Measurements from ENCODE around the gene SEC63. TPM values are rescaled to one million over a fixed set of nuclear protein-coding genes. Genes with fewer than 3 reads are reported as not detected.
"Not testable (repeated sequence)": the region's sequence is repeated elsewhere in the genome, so short reads cannot be mapped to it uniquely, and the experiment has no call there.

SEC63 gene
- total RNA-seq, 1 donor from 2014 or later = 25.3 TPM

GRCh38 chr6:107862383-107862782, 95.6 kb downstream of the SEC63 start:
- Histone ChIP-seq H3K9me3 (no peaks in the 10 kb centered on the region), H3K4me1 (no peaks in the 10 kb centered on the region), H3K27me3 (no peaks in the 10 kb centered on the region), H3K27ac (no peak overlapping the region), H3K36me3 (no peaks in the 10 kb centered on the region), H3K4me3 (no peak overlapping the region)
- intact Hi-C loops (cut with DNase I) = no loop called here
- TF ChIP-seq CTCF (IDR thresholded peaks at IDR 0.05) (no peak), POLR2AphosphoS5 (IDR thresholded peaks at IDR 0.05; ENCODE audit: insufficient read depth in 1 of 2, low read depth in 1 of 2) (no peak), POLR2A (IDR thresholded peaks at IDR 0.05) (no peak)
- no peak for DNase-seq (ENCODE audit: extremely low spot score in 2 of 2)

DNA sequence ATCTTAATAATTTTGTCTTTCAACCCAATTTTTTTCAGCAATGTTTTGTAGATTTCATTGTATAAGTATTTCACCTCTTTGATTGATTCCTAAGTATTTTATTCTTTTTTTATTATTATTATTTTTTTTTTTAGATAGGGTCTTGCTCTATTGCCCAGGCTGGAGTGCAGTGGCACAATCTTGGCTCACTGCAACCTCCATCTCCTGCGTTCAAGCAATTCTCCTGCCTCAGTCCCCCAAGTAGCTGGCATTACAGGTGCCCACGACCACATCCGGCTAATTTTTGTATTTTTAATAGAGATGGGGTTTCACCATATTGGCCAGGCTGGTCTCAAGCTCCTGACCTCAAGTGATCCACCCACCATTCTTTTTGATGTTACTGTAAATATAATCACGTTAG, 97.0 kb downstream of the SEC63 start:
- H3K9me3 ChIP-seq; intact Hi-C loops (cut with DNase I); H3K27me3 ChIP-seq; H3K4me3 ChIP-seq; H3K27ac ChIP-seq; H3K36me3 ChIP-seq; H3K4me1 ChIP-seq; DNase-seq (ENCODE audit: extremely low spot score in 2 of 2): not testable (repeated sequence)

- intact Hi-C loops (cut with DNase I); H3K27ac ChIP-seq; H3K36me3 ChIP-seq; DNase-seq (ENCODE audit: extremely low spot score in 2 of 2); H3K9me3 ChIP-seq; H3K4me3 ChIP-seq; H3K4me1 ChIP-seq; H3K27me3 ChIP-seq: not testable (repeated sequence)
Observed at GRCh38 chr6:107860144-107860543, 97.9 kb downstream of the SEC63 start.

DNA sequence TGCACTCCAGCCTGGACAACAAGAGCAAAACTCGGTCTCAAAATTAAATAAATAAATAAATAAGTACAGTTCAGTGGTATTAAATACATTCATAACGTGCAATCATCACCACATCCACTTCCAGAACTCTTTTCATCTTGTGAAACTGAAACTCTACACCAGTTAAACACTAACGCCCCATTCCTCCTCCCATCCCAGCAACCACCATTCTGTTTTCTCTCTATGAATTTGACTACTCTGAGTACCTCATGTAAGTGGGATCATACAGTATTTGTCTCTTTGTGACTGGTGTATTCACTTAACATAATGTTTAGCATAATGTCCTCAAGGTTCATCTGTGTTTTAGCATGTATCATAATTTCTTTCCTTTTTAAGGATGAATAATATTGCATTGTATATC, 104.8 kb downstream of the SEC63 start:
- DNase-seq (ENCODE audit: extremely low spot score in 2 of 2) = no peak
- intact Hi-C loops (cut with DNase I) = no loop called here
- no peak overlapping the region for H3K27ac ChIP-seq
- no peaks in the 10 kb centered on the region for H3K9me3 ChIP-seq
- peaks cover 6% of the 10 kb centered on the region for H3K4me1 ChIP-seq
- H3K36me3 ChIP-seq = no peaks in the 10 kb centered on the region
- no peaks in the 10 kb centered on the region for H3K27me3 ChIP-seq
- no peak overlapping the region for H3K4me3 ChIP-seq
- no peak for TF ChIP-seq POLR2A (IDR thresholded peaks at IDR 0.05)
- no peak for TF ChIP-seq CTCF (IDR thresholded peaks at IDR 0.05)
- TF ChIP-seq POLR2AphosphoS5 (IDR thresholded peaks at IDR 0.05; ENCODE audit: insufficient read depth in 1 of 2, low read depth in 1 of 2) = no peak

GRCh38 chr6:107849325-107849724, 108.7 kb downstream of the SEC63 start:
- no peak for TF ChIP-seq POLR2A (IDR thresholded peaks at IDR 0.05)
- no peak for TF ChIP-seq POLR2AphosphoS5 (IDR thresholded peaks at IDR 0.05; ENCODE audit: insufficient read depth in 1 of 2, low read depth in 1 of 2)
- TF ChIP-seq CTCF (IDR thresholded peaks at IDR 0.05) = no peak
- intact Hi-C loops (cut with DNase I) = no loop called here
- Histone ChIP-seq H3K27me3 (no peaks in the 10 kb centered on the region), H3K4me1 (peaks cover 13% of the 10 kb centered on the region), H3K36me3 (no peaks in the 10 kb centered on the region), H3K27ac (no peak overlapping the region), H3K4me3 (no peak overlapping the region), H3K9me3 (no peaks in the 10 kb centered on the region)
- DNase-seq (ENCODE audit: extremely low spot score in 2 of 2) = no peak

DNA sequence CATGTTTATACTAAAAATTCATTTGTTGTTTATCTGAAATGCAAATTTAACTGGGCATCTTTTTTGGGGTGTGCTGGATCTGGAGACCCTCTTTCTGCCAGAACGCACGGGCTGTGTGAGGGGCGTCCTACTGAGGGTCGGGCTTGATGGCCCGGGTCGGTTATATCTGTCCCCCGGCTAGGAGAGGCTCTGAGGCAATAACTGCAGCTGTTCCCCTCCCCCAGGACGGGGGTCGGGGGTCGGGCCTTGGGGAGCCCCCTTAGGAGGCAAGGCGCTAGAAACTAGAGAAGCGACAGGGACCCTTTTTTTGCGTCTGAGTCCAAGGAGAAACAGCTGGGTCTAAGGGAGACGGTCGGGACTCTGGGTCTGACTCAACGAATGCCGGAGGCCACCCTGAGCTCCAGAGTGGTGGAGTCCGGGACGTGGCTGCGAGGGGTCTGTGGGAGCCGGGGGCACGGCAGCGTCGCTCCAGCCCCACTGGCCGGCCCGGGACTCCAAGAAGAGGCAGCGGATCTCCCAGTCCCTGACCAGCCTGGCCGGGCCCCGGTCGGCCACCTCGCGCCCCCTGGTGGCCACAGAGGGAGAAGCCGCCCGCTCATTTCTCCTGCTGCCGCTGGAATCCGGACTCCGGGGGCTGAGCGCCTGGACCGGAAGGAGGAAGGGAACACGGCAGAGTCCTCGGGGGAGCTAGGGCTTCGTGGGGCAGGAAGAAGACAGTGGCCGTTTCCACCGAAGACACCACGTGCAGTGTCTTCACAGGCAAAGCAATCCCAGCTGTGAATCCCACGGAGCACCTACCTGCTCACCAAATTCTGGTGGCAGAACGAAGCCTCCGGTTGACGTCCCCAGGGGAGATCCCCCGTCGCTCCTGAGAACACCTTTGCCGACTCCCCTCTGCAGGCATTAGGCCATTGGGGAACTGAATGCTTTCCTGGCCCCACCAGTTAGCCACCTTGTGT, 109.9 kb downstream of the SEC63 start:
- Histone ChIP-seq H3K9me3 (no peaks in the 10 kb centered on the region), H3K27ac (no peak overlapping the region), H3K36me3 (no peaks in the 10 kb centered on the region), H3K4me1 (peaks cover 13% of the 10 kb centered on the region), H3K4me3 (peak overlapping the region; percentile 37 to 56), H3K27me3 (no peaks in the 10 kb centered on the region)
- intact Hi-C loops (cut with DNase I) = no loop called here
- TF ChIP-seq CTCF (IDR thresholded peaks at IDR 0.05) = peak; percentile 69 to 92 (median 91)
- no peak for TF ChIP-seq POLR2A (IDR thresholded peaks at IDR 0.05)
- peak in 1 of 2 donors; percentile 44 for TF ChIP-seq POLR2AphosphoS5 (IDR thresholded peaks at IDR 0.05; ENCODE audit: insufficient read depth in 1 of 2, low read depth in 1 of 2)
- DNase-seq (ENCODE audit: extremely low spot score in 2 of 2) = no peak

Data from vagina (tissue), 2 donors.